ENCODE measurements around the gene OLIG1. TPM values are rescaled to one million over a fixed set of nuclear protein-coding genes. Genes with fewer than 3 reads are reported as not detected.
A peak's percentile ranks its signal among the peaks of the same experiment; 100 is the strongest.

OLIG1 gene
- total RNA-seq, 1 experiment from 2014 or later, result not detected

DNA sequence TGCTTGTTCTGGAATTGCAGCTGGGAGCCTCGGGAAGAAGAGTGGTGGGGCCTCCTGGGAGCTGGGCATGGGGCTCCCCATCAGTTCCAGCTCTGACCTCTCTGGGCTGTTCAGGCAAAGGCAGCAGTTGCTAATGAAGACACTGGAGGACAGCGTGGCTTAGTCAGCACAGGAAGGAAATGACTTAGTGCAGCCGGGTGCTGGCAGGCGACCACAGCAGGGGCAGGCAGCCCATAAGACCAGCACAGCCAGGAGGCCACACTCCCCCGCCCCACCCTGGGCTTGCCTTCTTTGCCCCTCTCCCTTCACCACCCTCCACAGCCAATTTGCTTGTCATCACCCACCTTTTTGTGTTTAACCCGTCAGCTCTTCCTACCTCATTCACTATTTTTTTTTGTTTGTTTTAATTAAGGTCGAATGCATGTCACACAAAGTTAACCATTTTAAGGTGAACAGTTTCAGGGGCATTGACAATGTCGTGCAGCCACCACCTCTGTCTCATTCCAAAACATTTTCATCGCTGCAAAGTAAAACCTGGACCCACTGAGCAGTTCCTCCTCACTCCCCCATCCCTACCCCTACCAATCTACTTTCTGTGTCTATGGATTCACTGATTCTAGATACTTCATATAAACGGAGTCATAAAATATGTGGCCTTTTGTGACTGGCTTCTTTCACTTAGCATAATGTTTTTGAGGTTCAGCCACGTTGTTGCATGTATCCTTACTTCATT lies 33.3 kb upstream of the OLIG1 start:
- no peak overlapping the region for H3K4me3 ChIP-seq (replicated peaks in 1 of 2; ENCODE audit: low read depth in 1 of 2, low read length in 2 of 2)
- no peaks in the 10 kb centered on the region for H3K9me3 ChIP-seq (ENCODE audit: control insufficient read depth in 1 of 2, insufficient read depth in 1 of 2, low read depth in 1 of 2, low read length in 2 of 2)
- H3K9ac ChIP-seq (ENCODE audit: low read length), result no peak overlapping the region
- TF ChIP-seq EGR1 (IDR thresholded peaks at IDR 0.05; ENCODE audit: low read depth), result no peak
- TF ChIP-seq, protein P1, sequence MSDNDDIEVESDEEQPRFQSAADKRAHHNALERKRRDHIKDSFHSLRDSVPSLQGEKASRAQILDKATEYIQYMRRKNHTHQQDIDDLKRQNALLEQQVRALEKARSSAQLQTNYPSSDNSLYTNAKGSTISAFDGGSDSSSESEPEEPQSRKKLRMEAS (IDR thresholded peaks at IDR 0.05), result no peak
- no peak for TF ChIP-seq SRF (IDR thresholded peaks at IDR 0.05; ENCODE audit: low read depth)
- TF ChIP-seq, protein P2, sequence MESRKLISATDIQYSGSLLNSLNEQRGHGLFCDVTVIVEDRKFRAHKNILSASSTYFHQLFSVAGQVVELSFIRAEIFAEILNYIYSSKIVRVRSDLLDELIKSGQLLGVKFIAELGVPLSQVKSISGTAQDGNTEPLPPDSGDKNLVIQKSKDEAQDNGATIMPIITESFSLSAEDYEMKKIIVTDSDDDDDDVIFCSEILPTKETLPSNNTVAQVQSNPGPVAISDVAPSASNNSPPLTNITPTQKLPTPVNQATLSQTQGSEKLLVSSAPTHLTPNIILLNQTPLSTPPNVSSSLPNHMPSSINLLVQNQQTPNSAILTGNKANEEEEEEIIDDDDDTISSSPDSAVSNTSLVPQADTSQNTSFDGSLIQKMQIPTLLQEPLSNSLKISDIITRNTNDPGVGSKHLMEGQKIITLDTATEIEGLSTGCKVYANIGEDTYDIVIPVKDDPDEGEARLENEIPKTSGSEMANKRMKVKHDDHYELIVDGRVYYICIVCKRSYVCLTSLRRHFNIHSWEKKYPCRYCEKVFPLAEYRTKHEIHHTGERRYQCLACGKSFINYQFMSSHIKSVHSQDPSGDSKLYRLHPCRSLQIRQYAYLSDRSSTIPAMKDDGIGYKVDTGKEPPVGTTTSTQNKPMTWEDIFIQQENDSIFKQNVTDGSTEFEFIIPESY (IDR thresholded peaks at IDR 0.05; ENCODE audit: extremely low read depth, insufficient replicate concordance, low read length), result no peak
- no peak for TF ChIP-seq POLR2A (IDR thresholded peaks at IDR 0.05; ENCODE audit: borderline replicate concordance, extremely low read depth, insufficient read depth, insufficient read length)
- no peak for TF ChIP-seq ZFX (IDR thresholded peaks at IDR 0.05)
- no peak for TF ChIP-seq YY1 (IDR thresholded peaks at IDR 0.05; ENCODE audit: extremely low read depth, insufficient replicate concordance, low read depth, low read length)
- TF ChIP-seq TCF7L2 (IDR thresholded peaks at IDR 0.05; ENCODE audit: borderline replicate concordance, extremely low read depth, insufficient read depth, insufficient read length), result no peak
- TF ChIP-seq, protein P3, sequence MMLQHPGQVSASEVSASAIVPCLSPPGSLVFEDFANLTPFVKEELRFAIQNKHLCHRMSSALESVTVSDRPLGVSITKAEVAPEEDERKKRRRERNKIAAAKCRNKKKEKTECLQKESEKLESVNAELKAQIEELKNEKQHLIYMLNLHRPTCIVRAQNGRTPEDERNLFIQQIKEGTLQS (IDR thresholded peaks at IDR 0.05), result no peak
- no peak for TF ChIP-seq CEBPB (IDR thresholded peaks at IDR 0.05; ENCODE audit: low read depth)
- TF ChIP-seq, protein P4, sequence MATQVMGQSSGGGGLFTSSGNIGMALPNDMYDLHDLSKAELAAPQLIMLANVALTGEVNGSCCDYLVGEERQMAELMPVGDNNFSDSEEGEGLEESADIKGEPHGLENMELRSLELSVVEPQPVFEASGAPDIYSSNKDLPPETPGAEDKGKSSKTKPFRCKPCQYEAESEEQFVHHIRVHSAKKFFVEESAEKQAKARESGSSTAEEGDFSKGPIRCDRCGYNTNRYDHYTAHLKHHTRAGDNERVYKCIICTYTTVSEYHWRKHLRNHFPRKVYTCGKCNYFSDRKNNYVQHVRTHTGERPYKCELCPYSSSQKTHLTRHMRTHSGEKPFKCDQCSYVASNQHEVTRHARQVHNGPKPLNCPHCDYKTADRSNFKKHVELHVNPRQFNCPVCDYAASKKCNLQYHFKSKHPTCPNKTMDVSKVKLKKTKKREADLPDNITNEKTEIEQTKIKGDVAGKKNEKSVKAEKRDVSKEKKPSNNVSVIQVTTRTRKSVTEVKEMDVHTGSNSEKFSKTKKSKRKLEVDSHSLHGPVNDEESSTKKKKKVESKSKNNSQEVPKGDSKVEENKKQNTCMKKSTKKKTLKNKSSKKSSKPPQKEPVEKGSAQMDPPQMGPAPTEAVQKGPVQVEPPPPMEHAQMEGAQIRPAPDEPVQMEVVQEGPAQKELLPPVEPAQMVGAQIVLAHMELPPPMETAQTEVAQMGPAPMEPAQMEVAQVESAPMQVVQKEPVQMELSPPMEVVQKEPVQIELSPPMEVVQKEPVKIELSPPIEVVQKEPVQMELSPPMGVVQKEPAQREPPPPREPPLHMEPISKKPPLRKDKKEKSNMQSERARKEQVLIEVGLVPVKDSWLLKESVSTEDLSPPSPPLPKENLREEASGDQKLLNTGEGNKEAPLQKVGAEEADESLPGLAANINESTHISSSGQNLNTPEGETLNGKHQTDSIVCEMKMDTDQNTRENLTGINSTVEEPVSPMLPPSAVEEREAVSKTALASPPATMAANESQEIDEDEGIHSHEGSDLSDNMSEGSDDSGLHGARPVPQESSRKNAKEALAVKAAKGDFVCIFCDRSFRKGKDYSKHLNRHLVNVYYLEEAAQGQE (IDR thresholded peaks at IDR 0.05; ENCODE audit: low read depth), result no peak
- TF ChIP-seq EZH2 (IDR thresholded peaks at IDR 0.05), result no peak
- H3K4me1 ChIP-seq (ENCODE audit: control insufficient read depth in 1 of 2, insufficient read depth in 2 of 2, low read length in 2 of 2), result peaks cover 0 to 6% of the 10 kb centered on the region in 2 experiments; a peak in 1 of 4 replicates
- no peaks in the 10 kb centered on the region for H3K79me2 ChIP-seq (ENCODE audit: insufficient read depth, low read length)
- no peak overlapping the region for H3K4me2 ChIP-seq (ENCODE audit: low read length)
- H3K27ac ChIP-seq (ENCODE audit: low read depth, low read length), result no peak overlapping the region
- no peaks in the 10 kb centered on the region for H3K9me2 ChIP-seq (ENCODE audit: insufficient read depth)
- DNase-seq (ENCODE audit: low read depth, low spot score) (no peak), ATAC-seq (peak; percentile 36; the same call in 1 of the 2 replicates)
- no peaks in the 10 kb centered on the region for H3K36me3 ChIP-seq (ENCODE audit: control insufficient read depth in 1 of 2, insufficient read depth in 2 of 2, low read length in 2 of 2)
- CTCF ChIA-PET, result no interaction called here
- H2AFZ ChIP-seq (ENCODE audit: low read depth, low read length, poor library complexity, severe bottlenecking), result no peak overlapping the region
- peaks cover under 1% of the 10 kb centered on the region; the same call in 1 of the 2 replicates for H3K27me3 ChIP-seq (ENCODE audit: insufficient read depth, low read length)
- POLR2A ChIA-PET, result interaction anchor here (0.9 kb wide), 1 partner anchor 16 kb away, joined by 3 read pairs; no protein-coding TSS in a partner anchor
- no TSS peak for BruUV-seq (replicated peaks)
- intact Hi-C loops (cut with micrococcal nuclease), result no loop called here
- H4K20me1 ChIP-seq (ENCODE audit: insufficient read depth), result no peaks in the 10 kb centered on the region
- RAD21 ChIA-PET (ENCODE audit: low non-redundant PET in 1 of 2, low total read pairs in 2 of 2, uncharacterized antibody in 2 of 2, unreplicated experiment in 2 of 2), result no interaction called here
